ENCODE results near the gene CD79A.
"Not testable (repeated sequence)": the region's sequence is repeated elsewhere in the genome, so short reads cannot be mapped to it uniquely, and the experiment has no call there.

CD79A gene

DNA sequence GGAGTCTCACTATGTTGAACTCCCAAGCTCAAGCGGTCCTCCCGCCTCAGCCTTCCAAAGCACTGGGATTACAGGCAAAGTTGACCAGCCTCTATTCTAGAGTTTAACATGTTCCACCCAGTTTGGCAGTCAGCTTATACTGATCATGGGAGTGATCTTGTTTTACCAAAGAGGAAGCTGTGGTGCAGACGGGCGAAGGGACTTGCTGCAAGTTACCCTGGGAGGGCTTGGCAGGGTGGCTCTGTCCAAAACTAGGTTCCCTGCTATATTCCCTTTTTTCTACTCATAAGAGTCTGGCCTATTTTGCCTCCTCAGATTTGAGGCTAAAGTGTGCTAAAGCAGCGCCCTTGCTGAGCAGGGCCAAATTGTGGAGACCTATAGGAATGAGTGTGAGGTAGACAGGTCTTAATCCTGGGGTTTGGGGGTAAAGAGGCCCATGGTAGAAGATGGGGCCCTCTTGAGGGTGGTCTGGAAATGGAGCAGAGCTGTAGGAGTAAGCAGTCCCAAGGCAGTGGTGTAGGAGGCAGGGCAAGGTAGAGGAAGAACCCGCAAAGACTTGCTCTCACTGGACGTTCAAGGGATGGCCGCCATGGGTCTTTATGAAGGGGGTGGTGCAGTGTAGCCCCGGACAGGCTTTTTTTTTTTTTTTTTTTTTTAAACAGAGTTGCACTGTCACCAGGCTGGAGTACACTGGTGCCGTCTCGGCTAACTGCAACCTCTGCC is 13.7 kb upstream of the CD79A start:
- no peak for DNase-seq (ENCODE audit: low read depth)

- no peak for DNase-seq (ENCODE audit: low read depth)
These were observed 12.7 kb upstream of the CD79A start for GRCh38 chr19:41864374-41864773.

- no peak for DNase-seq (ENCODE audit: low read depth)
These were observed 10.8 kb upstream of the CD79A start for GRCh38 chr19:41866284-41866683.

GRCh38 chr19:41868120-41868988 is 8.7 kb upstream of the CD79A start:
- no peak for DNase-seq (ENCODE audit: low read depth)

GRCh38 chr19:41868989-41869300 is 8.1 kb upstream of the CD79A start:
- no peak for DNase-seq (ENCODE audit: low read depth)

- no peak for DNase-seq (ENCODE audit: low read depth)
These were observed 7.6 kb upstream of the CD79A start for GRCh38 chr19:41869374-41869955.

- no peak for DNase-seq (ENCODE audit: low read depth)
These were observed 6.6 kb upstream of the CD79A start for GRCh38 chr19:41870401-41870873.

- peak; percentile 46 for DNase-seq (ENCODE audit: low read depth)
These were observed 5.3 kb upstream of the CD79A start for GRCh38 chr19:41871573-41872383.

- no peak for DNase-seq (ENCODE audit: low read depth)
These were observed 4.7 kb upstream of the CD79A start for GRCh38 chr19:41872384-41872774.

GRCh38 chr19:41872775-41873647 is 4.1 kb upstream of the CD79A start:
- DNase-seq (ENCODE audit: low read depth), result peak; percentile 45

- not testable (repeated sequence) for DNase-seq (ENCODE audit: low read depth)
These were observed 1.1 kb upstream of the CD79A start for GRCh38 chr19:41875973-41876372.

- DNase-seq (ENCODE audit: low read depth), result no peak
These were observed 1.1 kb downstream of the CD79A start for GRCh38 chr19:41877916-41878905.

- no peak for DNase-seq (ENCODE audit: low read depth)
These were observed 2.0 kb downstream of the CD79A start for GRCh38 chr19:41879080-41879479.

DNA sequence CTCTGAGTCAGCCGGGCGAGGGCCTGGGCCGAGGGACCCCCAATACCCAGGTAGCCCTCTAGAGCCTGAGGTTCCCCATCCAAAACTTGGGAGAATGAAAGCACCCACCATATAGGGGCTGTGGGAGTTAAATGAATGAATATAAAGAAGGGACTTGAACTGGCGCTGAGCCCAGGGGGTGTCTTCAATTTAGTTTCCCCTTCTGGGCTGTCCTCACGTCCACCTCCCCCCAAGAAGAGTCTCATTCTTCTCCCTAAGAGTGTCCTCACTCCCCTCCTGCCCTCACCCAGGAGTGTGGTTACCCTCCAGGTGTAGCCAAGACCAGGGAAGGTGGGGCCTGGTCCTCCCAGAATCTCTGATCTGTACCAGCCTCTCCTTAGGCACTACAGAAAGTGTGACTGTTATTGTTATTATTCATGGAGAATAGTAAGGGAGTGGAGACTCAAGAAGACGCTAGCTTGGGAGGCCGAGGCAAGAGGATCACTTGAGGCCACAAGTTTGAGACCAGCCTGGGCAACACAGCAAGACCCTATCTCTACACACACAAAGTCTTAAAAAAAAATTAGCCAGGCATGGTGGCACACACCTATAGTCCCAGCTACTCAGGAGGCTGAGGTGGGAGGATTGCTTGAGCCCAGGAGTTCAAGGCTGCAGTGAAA is 2.7 kb downstream of the CD79A start:
- no peak for DNase-seq (ENCODE audit: low read depth)

GRCh38 chr19:41880329-41880708 is 3.2 kb downstream of the CD79A start:
- no peak for DNase-seq (ENCODE audit: low read depth)

GRCh38 chr19:41882568-41883462 is 5.7 kb downstream of the CD79A start, which contains the start of gene ARHGEF1:
Gene ARHGEF1 (plus strand): TSS chr19:41883184. CDS start chr19:41888083, 4,899 bp downstream.
- DNase-seq (ENCODE audit: low read depth), result peak; percentile 67

- no peak for DNase-seq (ENCODE audit: low read depth)
These were observed 6.4 kb downstream of the CD79A start for GRCh38 chr19:41883463-41883820.
